ENCODE data around the gene TRMT61A.
A peak's percentile ranks its signal among the peaks of the same experiment; 100 is the strongest.
"Not testable (repeated sequence)": the region's sequence is repeated elsewhere in the genome, so short reads cannot be mapped to it uniquely, and the experiment has no call there.

Gene TRMT61A

DNA sequence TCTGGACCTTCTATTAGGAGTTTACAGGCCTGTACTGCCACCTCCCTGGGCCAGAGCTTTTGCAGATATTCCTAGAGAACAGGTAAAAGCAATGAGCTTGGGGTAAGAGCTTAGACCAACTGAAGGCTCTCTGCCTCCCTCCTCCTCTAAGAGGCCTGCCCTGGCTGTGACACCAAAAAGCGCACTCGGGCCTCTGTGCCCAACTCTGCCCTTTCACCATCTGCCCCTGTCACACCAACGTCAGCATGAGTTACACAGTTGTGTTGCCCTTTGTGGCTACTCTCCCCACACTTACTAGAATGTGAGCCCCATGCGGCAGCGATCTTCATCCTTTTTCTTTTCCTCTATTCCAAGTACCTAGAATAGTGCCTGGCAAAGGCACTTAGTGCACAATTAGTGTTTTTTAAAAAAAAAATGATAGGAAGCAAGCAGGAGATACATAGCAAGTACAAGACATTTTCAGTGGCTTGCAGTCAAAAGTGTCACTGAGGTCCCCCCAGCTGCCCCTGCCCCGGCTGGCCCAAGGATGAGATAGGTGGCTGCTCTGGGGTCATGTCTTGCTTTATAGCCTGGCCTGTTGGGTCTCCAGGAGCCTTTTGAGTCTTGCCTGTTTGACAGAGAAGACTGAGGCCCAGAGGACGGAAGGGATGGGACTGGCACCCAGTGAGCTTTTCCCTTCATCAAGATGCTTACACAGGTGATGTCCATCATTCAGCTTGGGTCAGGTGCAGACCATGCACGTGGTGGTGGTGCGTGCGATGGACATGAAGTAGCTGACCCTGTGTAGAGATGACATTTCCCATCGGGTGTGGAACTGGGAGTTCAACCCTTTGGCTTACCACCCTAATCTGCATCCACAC is 18.9 kb upstream of the TRMT61A start:
- no peak for DNase-seq

- DNase-seq: no peak
These were observed 18.0 kb upstream of the TRMT61A start for GRCh38 chr14:103510724-103511693.

- DNase-seq: not testable (repeated sequence)
These were observed 16.8 kb upstream of the TRMT61A start for GRCh38 chr14:103512180-103512579.

GRCh38 chr14:103512701-103513611 is 16.0 kb upstream of the TRMT61A start:
- no peak for DNase-seq

DNA sequence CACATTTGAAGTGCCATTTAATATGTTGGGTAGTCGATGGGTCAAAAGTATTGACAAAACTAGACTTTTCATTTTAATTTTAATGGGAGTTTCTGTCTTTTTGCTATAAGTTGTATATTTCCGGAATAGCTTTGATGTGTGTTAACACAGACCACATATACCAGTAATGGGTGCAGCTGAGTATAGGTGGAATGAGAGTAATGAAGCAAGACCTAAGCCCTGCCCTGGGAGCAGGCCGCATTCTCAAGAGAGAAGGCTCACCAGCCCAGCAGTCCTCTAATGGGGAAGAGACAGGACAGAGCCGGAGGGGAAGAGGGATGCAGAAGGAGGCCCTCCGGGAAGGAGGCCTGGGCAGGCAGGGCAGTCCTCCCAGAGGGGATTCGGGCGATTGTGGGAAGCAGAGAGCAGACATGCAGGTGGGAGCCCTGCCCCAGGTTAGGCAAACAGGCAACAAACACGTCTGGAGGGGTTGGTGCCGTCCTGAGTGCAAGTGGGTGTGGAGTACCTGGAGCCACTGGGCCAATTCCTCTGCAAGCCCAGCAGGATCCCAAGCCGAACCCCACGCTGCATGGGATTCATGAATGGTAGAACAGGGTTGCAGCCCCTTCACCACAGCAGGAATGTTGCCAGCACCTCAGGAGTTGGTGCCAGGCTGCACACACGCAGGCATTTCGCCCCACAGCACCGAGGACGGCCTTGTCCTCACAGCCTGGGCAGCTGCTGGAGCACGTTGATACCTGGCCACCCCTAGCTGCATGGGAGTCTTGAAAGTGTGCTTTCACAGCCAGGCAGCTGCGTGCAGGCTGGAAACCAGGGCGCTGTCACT is 14.2 kb upstream of the TRMT61A start:
- no peak for DNase-seq

DNA sequence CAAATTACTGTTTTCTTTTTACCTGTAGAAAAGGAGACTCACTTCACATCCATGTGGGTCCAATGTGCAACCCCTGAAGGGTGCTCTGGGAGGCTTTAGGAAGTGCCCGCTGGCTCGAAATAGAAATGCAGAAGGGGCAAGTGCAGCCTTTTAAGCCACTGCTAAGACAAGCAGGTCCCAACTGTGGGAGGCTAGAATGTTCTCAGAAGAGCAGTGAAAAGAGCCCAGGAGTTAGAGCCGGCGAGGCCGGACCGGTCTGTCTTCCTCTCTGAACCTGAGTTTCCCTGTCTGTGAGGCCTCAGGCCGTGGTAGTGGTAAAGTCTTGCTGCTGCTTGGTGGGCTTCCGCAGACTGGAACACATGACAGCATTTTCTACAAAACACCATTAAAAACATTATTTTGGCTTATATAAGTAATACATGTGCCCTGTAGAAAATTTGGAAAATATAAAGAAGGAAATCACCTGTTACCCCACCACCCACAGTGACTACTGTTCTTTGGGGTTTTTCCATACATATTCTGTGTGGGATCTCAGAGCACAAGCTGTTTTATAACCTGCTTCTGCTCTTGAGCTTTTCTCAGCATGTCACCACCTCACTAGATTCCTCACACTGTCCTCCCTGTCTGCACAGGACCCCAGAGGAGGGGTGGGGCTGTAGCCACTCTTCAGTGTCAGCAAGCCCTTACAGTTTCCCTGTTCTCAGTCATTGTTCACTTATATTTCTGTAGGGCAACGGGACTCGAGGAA is 12.4 kb upstream of the TRMT61A start:
- no peak for DNase-seq

GRCh38 chr14:103517174-103517566 is 11.8 kb upstream of the TRMT61A start:
- DNase-seq: no peak

- DNase-seq: no peak
These were observed 11.1 kb upstream of the TRMT61A start for GRCh38 chr14:103517721-103518421.

DNA sequence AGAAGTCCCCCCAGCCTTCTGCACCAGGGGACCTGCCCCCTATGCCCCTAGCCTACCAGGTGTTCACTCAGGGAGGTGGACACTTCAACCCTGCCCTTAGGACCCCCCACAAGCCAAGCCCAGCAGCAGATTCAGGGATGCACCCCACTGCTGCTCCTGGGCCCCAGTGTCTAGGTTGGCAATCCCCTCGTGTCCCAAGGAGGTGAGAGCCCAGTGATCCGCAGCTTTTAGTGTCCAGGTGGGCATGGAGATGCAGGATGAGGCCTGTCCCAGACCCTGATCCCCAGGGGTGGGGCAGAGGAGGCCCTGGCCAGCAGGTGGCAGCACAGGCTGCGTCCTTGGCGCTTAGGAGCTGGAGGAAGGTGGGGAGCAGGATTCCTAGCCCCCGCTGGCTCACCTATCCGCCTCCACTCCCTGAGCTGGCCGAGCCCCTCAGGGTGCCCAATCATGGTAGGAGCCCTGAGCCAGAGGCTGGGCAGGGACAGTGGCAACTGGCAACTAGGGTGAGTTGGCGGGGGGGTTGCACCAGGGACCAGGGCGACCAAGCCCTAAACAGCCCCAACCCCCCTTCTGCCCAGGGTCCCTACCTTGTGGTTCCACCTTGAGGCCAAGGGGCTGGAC is 10.5 kb upstream of the TRMT61A start:
- DNase-seq: peak; percentile 19

GRCh38 chr14:103519043-103519836 is 9.8 kb upstream of the TRMT61A start:
- DNase-seq: no peak

GRCh38 chr14:103519837-103520212 is 9.2 kb upstream of the TRMT61A start:
- no peak for DNase-seq

DNA sequence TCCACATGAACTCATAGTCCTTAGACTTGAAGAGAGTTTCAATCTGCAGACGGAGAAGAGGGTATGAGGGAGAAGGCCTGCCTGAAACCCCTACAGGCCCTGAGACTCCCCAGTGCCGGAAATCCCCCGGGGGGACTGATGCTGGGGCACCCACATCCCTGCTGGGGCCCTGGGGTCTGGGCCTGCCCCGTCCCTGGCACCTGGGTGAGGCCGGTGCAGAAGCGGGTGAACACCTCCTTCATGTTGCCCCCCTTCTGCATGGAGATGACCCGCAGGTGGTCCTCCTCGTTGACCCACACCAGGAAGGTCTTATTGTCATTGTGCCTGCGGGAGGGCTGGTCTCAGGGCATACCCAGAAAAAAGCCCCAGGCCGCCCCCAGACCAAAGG is 8.7 kb upstream of the TRMT61A start:
- DNase-seq: no peak

DNA sequence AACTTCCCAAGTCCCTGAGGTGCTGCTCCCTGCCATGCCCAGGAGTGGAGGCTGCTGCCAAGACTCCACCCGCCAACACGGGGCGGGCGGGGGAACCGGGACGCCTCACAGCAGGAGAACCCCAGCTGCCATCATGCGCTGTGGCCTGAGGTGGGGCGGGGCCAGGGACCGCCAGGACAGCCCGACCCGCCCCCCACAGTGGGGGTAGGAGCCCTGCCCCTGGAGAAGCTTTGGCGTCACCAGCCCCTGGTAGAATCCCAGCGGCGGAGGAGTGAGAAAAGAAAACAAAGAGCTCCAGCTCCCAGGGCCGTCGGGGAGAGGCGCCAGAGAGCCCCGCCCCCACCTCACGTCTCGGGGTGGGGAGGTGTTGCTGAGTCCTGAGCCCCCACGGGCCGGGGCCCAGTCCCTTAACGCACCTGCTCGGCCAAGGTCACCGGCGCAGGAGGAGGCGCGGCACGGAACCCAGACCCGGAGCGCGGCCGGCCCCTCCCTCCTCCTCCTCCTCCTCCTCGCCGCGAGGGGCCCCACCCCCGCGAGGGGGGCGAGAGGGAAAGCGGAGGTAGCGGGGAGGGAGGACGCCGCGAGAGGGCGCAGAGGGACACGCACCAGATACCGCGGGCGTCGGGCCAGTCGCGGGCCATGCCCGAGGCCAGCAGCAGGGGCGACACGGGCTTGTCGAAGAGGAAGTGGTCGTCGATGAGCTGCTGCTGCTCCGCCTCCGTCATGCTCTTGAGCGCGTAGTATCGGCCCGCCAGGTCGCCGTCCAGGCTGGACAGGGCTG is 8.1 kb upstream of the TRMT61A start:
- peak; percentile 67 for DNase-seq

DNA sequence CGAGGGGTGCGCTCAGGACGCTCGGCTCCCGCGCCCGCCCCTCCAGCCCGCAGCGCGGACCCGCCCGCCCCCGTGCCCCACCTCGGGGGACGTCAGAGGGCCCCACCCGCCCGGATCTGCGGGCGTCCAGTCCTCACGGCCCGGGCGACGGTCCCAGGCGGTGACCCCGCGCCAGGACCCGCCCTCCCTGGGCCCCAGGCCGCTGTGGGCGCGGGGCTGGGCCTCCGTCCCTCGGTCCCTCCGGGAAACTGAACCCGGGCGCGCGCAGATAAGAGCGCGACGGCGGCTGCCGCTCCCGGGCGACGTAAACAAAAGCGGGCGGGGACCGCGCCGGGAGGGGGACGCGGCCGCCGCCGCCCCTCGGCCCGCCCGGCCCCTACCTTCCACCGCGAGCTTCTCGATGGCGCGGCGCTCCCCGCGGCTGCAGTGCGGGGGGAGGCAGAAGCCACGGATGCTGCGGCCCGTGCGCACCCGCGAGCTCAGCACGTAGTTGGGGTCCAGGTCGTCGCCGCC is 7.5 kb upstream of the TRMT61A start:
- no peak for DNase-seq

DNA sequence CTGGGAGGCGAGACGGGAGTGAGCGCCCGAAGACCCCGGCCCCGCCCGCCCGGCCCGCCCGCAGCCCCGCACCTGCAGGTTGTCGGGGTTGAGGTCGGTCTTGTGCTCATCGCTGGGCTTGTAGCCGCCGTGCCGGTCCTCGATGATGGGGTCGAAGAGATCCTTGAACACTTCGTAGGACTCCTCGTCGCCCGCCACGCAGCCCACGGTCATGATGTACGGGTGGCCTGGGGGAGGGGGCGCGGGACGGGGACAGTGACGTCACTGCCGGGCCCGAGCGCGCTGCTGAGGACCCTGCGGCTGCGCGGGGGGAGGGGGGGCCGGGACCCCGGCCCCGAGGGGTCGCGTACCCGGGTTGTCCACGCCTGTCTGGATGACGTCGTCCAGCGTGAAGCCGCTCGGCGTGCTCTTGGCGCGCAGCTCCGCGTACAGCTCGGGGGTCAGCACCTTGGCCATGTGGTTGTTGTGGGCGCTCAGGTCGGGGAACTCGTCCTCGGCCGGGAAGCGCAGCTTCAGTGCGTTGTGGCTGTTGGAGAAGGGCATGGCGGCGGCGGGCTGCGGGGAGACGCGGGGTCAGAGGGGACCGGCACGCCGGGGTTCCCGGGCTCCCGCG is 6.9 kb upstream of the TRMT61A start:
- no peak for DNase-seq

GRCh38 chr14:103522649-103523574 is 6.1 kb upstream of the TRMT61A start, which contains the start of gene CKB:
CKB (minus strand) TSS chr14:103522830; CDS start chr14:103522493, 337 bp downstream.
- no peak for DNase-seq
